K562 (cell line): Measurements from ENCODE around the gene PEAR1. TPM values are rescaled to one million over a fixed set of nuclear protein-coding genes. Genes with fewer than 3 reads are reported as not detected.

Source experiments
- CEBPZ ChIP-seq: fragments of 150-350 bp; IDR thresholded peaks from 2 replicates; pipeline ENCODE4 v1.6.1; 2014; ENCODE audit warnings: low read depth, mild to moderate bottlenecking, low read length, borderline replicate concordance
- ELF2 ChIP-seq: fragments of 250-450 bp; sonication (Bioruptor Pico); IDR thresholded peaks from 2 replicates; pipeline ENCODE4 v1.5.0; 2021; ENCODE audit warnings: mild to moderate bottlenecking
- NCOA1 ChIP-seq: fragments of 450-650 bp; IDR thresholded peaks from 2 replicates; pipeline ENCODE4 v1.6.1; 2016; ENCODE audit warnings: low read depth
- ZFP30 ChIP-seq: fragments of 250-450 bp; sonication (Bioruptor Pico); IDR thresholded peaks from 2 replicates; pipeline ENCODE4 v1.8.0; 2022; ENCODE audit warnings: moderate library complexity, mild to moderate bottlenecking, inconsistent platforms, borderline replicate concordance
- ZNF668 ChIP-seq: fragments of 250-450 bp; sonication (Bioruptor Pico); IDR thresholded peaks from 2 replicates; pipeline ENCODE4 v1.8.0; 2022; ENCODE audit warnings: mild to moderate bottlenecking, inconsistent platforms
- polyA plus RNA-seq, 8 experiments: library from polyadenylated mRNA; depleted of rRNA in 4 of 8; stranded (reverse) in 5 of 8; unstranded in 3 of 8; fragments of >200 nt; fragmentation: Nextera tagmentation in 2 of 8; fragmentation: Illumina TruSeq in 1 of 8; extraction: Ambion mirVana in 2 of 8; extraction: Trizol in 1 of 8; gene quantifications; 2 replicates each; pipeline versions ENCODE4 v1.2.1 to v1.2.3, GENCODE V29; 2011 to 2014; ENCODE audit warnings: inconsistent platforms in 1 of 8, missing spikeins in 1 of 8
- total RNA-seq, 7 experiments: library from RNA; depleted of rRNA in 6 of 7; stranded (reverse); fragments of >200 nt in 6 of 7; fragmentation: Illumina TruSeq in 2 of 7; extraction: Trizol in 2 of 7; gene quantifications; 2 replicates each; pipeline versions ENCODE4 v1.2.1 to v1.2.3, GENCODE V29; 2011 to 2021; ENCODE audit warnings: low replicate concordance in 1 of 7
- TF ChIP-seq, protein P1 (sequence below): fragments of 450-650 bp; IDR thresholded peaks from 2 replicates; pipeline ENCODE4 v1.6.1; 2016; ENCODE audit warnings: low read depth
- TF ChIP-seq, protein P2 (sequence below): sonication (generic); formaldehyde crosslinking; IDR thresholded peaks from 2 replicates; pipeline ENCODE4 v1.8.0; 2022; ENCODE audit warnings: missing genetic modification reagents, mild to moderate bottlenecking, moderate library complexity, borderline replicate concordance

PEAR1 gene
- total and polyA plus RNA-seq, 9 of the 15 experiments (the other 6 are each of a cell fraction or from before 2014, with no cell fraction given) = 0.87 to 13.9 (median 6.1) TPM

GRCh38 chr1:156914440-156914856 is 20.9 kb downstream of the PEAR1 start (continued):
- TF ChIP-seq CEBPZ = no peak
- TF ChIP-seq, protein P1, sequence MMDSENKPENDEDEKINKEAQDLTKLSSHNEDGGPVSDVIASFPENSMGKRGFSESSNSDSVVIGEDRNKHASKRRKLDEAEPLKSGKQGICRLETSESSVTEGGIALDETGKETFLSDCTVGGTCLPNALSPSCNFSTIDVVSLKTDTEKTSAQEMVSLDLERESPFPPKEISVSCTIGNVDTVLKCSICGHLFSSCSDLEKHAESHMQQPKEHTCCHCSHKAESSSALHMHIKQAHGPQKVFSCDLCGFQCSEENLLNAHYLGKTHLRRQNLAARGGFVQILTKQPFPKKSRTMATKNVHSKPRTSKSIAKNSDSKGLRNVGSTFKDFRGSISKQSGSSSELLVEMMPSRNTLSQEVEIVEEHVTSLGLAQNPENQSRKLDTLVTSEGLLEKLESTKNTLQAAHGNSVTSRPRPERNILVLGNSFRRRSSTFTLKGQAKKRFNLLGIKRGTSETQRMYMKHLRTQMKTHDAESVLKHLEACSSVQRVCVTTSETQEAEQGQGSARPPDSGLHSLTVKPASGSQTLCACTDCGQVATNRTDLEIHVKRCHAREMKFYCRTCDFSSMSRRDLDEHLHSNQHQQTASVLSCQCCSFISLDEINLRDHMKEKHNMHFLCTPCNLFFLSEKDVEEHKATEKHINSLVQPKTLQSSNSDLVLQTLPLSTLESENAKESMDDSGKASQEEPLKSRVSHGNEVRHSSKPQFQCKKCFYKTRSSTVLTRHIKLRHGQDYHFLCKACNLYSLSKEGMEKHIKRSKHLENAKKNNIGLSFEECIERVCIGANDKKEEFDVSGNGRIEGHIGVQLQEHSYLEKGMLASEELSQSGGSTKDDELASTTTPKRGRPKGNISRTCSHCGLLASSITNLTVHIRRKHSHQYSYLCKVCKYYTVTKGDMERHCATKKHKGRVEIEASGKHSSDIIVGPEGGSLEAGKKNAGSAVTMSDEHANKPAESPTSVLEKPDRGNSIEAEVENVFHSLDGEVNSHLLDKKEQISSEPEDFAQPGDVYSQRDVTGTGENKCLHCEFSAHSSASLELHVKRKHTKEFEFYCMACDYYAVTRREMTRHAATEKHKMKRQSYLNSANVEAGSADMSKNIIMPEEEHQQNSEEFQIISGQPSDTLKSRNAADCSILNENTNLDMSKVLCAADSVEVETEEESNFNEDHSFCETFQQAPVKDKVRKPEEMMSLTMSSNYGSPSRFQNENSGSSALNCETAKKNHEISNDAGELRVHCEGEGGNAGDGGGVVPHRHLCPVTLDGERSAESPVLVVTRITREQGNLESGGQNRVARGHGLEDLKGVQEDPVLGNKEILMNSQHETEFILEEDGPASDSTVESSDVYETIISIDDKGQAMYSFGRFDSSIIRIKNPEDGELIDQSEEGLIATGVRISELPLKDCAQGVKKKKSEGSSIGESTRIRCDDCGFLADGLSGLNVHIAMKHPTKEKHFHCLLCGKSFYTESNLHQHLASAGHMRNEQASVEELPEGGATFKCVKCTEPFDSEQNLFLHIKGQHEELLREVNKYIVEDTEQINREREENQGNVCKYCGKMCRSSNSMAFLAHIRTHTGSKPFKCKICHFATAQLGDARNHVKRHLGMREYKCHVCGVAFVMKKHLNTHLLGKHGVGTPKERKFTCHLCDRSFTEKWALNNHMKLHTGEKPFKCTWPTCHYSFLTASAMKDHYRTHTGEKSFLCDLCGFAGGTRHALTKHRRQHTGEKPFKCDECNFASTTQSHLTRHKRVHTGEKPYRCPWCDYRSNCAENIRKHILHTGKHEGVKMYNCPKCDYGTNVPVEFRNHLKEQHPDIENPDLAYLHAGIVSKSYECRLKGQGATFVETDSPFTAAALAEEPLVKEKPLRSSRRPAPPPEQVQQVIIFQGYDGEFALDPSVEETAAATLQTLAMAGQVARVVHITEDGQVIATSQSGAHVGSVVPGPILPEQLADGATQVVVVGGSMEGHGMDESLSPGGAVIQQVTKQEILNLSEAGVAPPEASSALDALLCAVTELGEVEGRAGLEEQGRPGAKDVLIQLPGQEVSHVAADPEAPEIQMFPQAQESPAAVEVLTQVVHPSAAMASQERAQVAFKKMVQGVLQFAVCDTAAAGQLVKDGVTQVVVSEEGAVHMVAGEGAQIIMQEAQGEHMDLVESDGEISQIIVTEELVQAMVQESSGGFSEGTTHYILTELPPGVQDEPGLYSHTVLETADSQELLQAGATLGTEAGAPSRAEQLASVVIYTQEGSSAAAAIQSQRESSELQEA = no peak
- TF ChIP-seq, protein P2, sequence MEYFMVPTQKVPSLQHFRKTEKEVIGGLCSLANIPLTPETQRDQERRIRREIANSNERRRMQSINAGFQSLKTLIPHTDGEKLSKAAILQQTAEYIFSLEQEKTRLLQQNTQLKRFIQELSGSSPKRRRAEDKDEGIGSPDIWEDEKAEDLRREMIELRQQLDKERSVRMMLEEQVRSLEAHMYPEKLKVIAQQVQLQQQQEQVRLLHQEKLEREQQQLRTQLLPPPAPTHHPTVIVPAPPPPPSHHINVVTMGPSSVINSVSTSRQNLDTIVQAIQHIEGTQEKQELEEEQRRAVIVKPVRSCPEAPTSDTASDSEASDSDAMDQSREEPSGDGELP (CRISPR knock-in tag) = peak; percentile 88
- no peak for TF ChIP-seq ZNF668
- TF ChIP-seq ELF2 (CRISPR knock-in tag) = no peak
- peak; percentile 67; the same call in 1 of the 2 replicates for TF ChIP-seq NCOA1
- no peak for TF ChIP-seq ZFP30 (CRISPR knock-in tag)
